Loucy (cell line): Measurements from ENCODE around the gene CH25H.
A peak's percentile ranks its signal among the peaks of the same experiment; 100 is the strongest.

Experiments used
- H2AFZ ChIP-seq: fragments of 200-600 bp; sonication (generic); 2 replicates; pipeline ENCODE4 v1.6.0; 2016; ENCODE audit warnings: antibody characterized with exemption, mild to moderate bottlenecking, low read length, moderate library complexity
- H3F3A ChIP-seq: fragments of 200-600 bp; 2 replicates; pipeline ENCODE4 v1.6.0; 2016; ENCODE audit warnings: antibody characterized with exemption, low read depth, mild to moderate bottlenecking
- H3K27me3 ChIP-seq: fragments of 200-600 bp; sonication (generic); 2 replicates; pipeline ENCODE4 v1.6.1; 2014; ENCODE audit warnings: low read length, mild to moderate bottlenecking; ENCODE audit not compliant: insufficient read depth, poor library complexity, severe bottlenecking
- H3K36me3 ChIP-seq: fragments of 200-600 bp; sonication (generic); 2 replicates; pipeline ENCODE4 v1.6.1; 2016; ENCODE audit warnings: low read length; ENCODE audit not compliant: insufficient read depth
- H3K4me1 ChIP-seq: fragments of 200-600 bp; sonication (generic); 2 replicates; pipeline ENCODE4 v1.5.1; 2014; ENCODE audit warnings: low read length, mild to moderate bottlenecking; ENCODE audit not compliant: insufficient read depth, poor library complexity, severe bottlenecking
- H3K4me2 ChIP-seq: fragments of 200-600 bp; sonication (generic); 2 replicates; pipeline ENCODE4 v1.6.0; 2014; ENCODE audit warnings: antibody characterized with exemption, low read length, low read depth, mild to moderate bottlenecking; ENCODE audit not compliant: poor library complexity, severe bottlenecking
- H3K4me3 ChIP-seq: fragments of 200-600 bp; sonication (generic); 2 replicates; pipeline ENCODE4 v1.5.1; 2014; ENCODE audit warnings: low read length, mild to moderate bottlenecking, mixed read lengths; ENCODE audit not compliant: poor library complexity, severe bottlenecking
- H3K79me2 ChIP-seq: fragments of 200-600 bp; sonication (generic); 2 replicates; pipeline ENCODE4 v1.6.1; 2014; ENCODE audit warnings: low read length; ENCODE audit not compliant: insufficient read depth
- H3K9ac ChIP-seq: fragments of 200-600 bp; sonication (generic); 2 replicates; pipeline ENCODE4 v1.6.0; 2014; ENCODE audit warnings: mild to moderate bottlenecking, low read depth, low read length, moderate library complexity; ENCODE audit not compliant: poor library complexity, severe bottlenecking
- H3K9me2 ChIP-seq: fragments of 200-600 bp; sonication (generic); replicated peaks from 2 replicates; pipeline ENCODE4 v1.6.1; 2016; ENCODE audit warnings: low read depth, low read length, mixed read lengths
- H3K9me3 ChIP-seq: fragments of 200-600 bp; sonication (generic); 2 replicates; pipeline ENCODE4 v1.6.1; 2014; ENCODE audit warnings: mild to moderate bottlenecking, antibody characterized with exemption, low read length, low read depth; ENCODE audit not compliant: insufficient read depth
- H4K20me1 ChIP-seq: fragments of 200-600 bp; sonication (generic); 2 replicates; pipeline ENCODE4 v1.6.0; 2014; ENCODE audit warnings: antibody characterized with exemption, low read length, mild to moderate bottlenecking; ENCODE audit not compliant: insufficient read depth, poor library complexity, severe bottlenecking
- CTCF ChIP-seq: fragments of 200-600 bp; sonication (generic); conservative IDR thresholded peaks from 2 replicates; pipeline ENCODE4 v1.5.1; 2014; ENCODE audit warnings: mild to moderate bottlenecking, antibody characterized with exemption, low read length
- EZH2phosphoT487 ChIP-seq: fragments of 200-600 bp; IDR thresholded peaks from 2 replicates; pipeline ENCODE4 v1.6.1; 2018; ENCODE audit warnings: antibody characterized with exemption, mild to moderate bottlenecking, moderate library complexity, borderline replicate concordance

The CH25H gene

GRCh38 chr10:89242840-89243568, 35.9 kb upstream of the CH25H start:
- no peaks in the 10 kb centered on the region for H3F3A ChIP-seq
- no peak overlapping the region for H3K4me3 ChIP-seq
- H3K9ac ChIP-seq = no peak overlapping the region
- H3K36me3 ChIP-seq = no peaks in the 10 kb centered on the region
- H4K20me1 ChIP-seq = no peaks in the 10 kb centered on the region
- TF ChIP-seq CTCF = no peak
- TF ChIP-seq EZH2phosphoT487 = no peak
- no peaks in the 10 kb centered on the region for H3K9me2 ChIP-seq
- H3K9me3 ChIP-seq = no peaks in the 10 kb centered on the region
- H3K27me3 ChIP-seq = no peaks in the 10 kb centered on the region
- H3K4me2 ChIP-seq = no peak overlapping the region
- H2AFZ ChIP-seq = no peak overlapping the region
- no peaks in the 10 kb centered on the region for H3K79me2 ChIP-seq
- peaks cover 28% of the 10 kb centered on the region for H3K4me1 ChIP-seq

GRCh38 chr10:89242345-89242684, 35.2 kb upstream of the CH25H start:
- Histone ChIP-seq H3K27me3 (no peaks in the 10 kb centered on the region), H3K79me2 (no peaks in the 10 kb centered on the region), H3K9me2 (no peaks in the 10 kb centered on the region), H3F3A (no peaks in the 10 kb centered on the region), H2AFZ (no peak overlapping the region), H3K4me1 (peaks cover 28% of the 10 kb centered on the region), H3K36me3 (no peaks in the 10 kb centered on the region), H3K4me2 (peak overlapping the region; percentile 17), H3K9ac (peak overlapping the region; percentile 64), H3K4me3 (no peak overlapping the region), H4K20me1 (no peaks in the 10 kb centered on the region), H3K9me3 (no peaks in the 10 kb centered on the region)
- TF ChIP-seq CTCF (no peak), EZH2phosphoT487 (no peak)

GRCh38 chr10:89241486-89242344, 34.6 kb upstream of the CH25H start:
- H3K27me3 ChIP-seq = no peaks in the 10 kb centered on the region
- no peaks in the 10 kb centered on the region for H4K20me1 ChIP-seq
- H3K79me2 ChIP-seq = no peaks in the 10 kb centered on the region
- H3K9ac ChIP-seq = peak overlapping the region; percentile 64
- TF ChIP-seq EZH2phosphoT487 = no peak
- no peak for TF ChIP-seq CTCF
- H3K9me2 ChIP-seq = no peaks in the 10 kb centered on the region
- H3K4me1 ChIP-seq = peaks cover 28% of the 10 kb centered on the region
- H3K4me2 ChIP-seq = peak overlapping the region; percentile 17
- H3K4me3 ChIP-seq = no peak overlapping the region
- H3K36me3 ChIP-seq = no peaks in the 10 kb centered on the region
- H3K9me3 ChIP-seq = no peaks in the 10 kb centered on the region
- H2AFZ ChIP-seq = no peak overlapping the region
- H3F3A ChIP-seq = no peaks in the 10 kb centered on the region
